ENCODE data around the gene LY86.

The LY86 gene

DNA sequence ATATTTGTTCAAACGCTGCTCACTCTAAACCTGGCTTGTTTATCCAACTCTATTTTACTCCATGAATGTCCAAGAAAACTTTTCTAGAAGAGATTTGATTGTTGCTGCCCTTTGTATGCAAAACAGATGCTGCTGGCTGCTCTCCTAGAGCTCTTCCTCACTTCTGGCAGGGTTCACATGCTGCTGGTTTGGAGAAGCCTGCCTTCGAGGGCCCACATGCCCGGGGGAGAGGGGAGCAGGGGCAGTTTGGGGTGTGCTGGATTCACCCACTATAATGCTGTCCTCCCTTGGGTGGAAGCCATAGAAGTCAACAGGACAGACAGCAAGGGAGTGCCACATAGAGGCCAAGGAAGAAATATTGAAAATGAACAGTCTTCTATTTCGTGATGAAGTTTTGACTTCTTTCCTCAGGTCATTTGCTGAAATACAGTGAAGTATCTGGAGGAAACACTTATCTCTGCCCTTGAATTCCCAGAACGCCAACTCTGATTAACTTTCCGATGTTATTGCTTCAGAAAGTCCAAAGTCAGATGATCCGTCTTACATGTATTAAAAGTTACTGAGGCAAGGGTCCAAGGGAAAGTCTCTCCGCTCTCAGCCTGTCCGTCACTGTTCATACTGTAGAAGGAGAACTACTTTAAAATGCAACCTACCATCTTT lies 32.4 kb downstream of the LY86 start:
- Histone ChIP-seq H3K79me2 (ENCODE audit: control insufficient read depth, low read length) (no peaks in the 10 kb centered on the region), H3K27me3 (ENCODE audit: control insufficient read depth, low read length) (no peaks in the 10 kb centered on the region), H3K4me3 (ENCODE audit: low read length) (no peak overlapping the region), H3K4me2 (ENCODE audit: low read length) (no peak overlapping the region), H3F3A (ENCODE audit: control insufficient read depth, insufficient read depth) (no peaks in the 10 kb centered on the region), H3K9me2 (replicated peaks; ENCODE audit: control insufficient read depth, low read length) (no peaks in the 10 kb centered on the region; the same call in 1 of the 2 replicates), H3K36me3 (ENCODE audit: control insufficient read depth, low read length) (peaks cover 20% of the 10 kb centered on the region), H3K4me1 (ENCODE audit: control insufficient read depth, low read length) (peaks cover 6% of the 10 kb centered on the region; the same call in 1 of the 2 replicates), H3K9me3 (ENCODE audit: control insufficient read depth, insufficient read depth, low read length) (no peaks in the 10 kb centered on the region), H3K27ac (ENCODE audit: low read depth, low read length) (no peak overlapping the region), H4K20me1 (ENCODE audit: control insufficient read depth, insufficient read depth, low read depth, low read length) (no peaks in the 10 kb centered on the region)
- TF ChIP-seq, protein P1, sequence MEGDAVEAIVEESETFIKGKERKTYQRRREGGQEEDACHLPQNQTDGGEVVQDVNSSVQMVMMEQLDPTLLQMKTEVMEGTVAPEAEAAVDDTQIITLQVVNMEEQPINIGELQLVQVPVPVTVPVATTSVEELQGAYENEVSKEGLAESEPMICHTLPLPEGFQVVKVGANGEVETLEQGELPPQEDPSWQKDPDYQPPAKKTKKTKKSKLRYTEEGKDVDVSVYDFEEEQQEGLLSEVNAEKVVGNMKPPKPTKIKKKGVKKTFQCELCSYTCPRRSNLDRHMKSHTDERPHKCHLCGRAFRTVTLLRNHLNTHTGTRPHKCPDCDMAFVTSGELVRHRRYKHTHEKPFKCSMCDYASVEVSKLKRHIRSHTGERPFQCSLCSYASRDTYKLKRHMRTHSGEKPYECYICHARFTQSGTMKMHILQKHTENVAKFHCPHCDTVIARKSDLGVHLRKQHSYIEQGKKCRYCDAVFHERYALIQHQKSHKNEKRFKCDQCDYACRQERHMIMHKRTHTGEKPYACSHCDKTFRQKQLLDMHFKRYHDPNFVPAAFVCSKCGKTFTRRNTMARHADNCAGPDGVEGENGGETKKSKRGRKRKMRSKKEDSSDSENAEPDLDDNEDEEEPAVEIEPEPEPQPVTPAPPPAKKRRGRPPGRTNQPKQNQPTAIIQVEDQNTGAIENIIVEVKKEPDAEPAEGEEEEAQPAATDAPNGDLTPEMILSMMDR (IDR thresholded peaks at IDR 0.05; ENCODE audit: low read depth, low read length, poor library complexity, severe bottlenecking), result no peak
- TF ChIP-seq EZH2phosphoT487 (IDR thresholded peaks at IDR 0.05; ENCODE audit: borderline replicate concordance, low read length), result no peak

DNA sequence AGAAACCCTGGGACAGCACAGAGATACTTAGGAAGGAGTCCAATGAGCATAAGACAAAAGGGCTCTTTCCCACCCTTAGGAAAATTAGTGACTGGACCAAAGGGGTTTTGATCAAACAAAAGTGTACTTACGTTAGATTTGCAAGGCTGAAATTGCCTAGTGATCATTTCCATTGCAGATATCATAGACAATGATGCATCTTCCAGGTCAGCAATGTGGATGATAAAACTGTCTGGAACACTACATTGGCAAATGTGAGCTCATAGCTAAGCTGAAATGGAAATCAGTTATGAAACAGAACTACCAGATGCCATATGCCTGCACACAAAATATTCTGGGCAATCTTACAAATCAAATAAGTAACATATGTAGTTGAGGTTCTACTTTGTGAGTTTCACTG lies 34.0 kb downstream of the LY86 start:
- Histone ChIP-seq H4K20me1 (ENCODE audit: control insufficient read depth, insufficient read depth, low read depth, low read length) (no peaks in the 10 kb centered on the region), H3K9me3 (ENCODE audit: control insufficient read depth, insufficient read depth, low read length) (no peaks in the 10 kb centered on the region), H3K36me3 (ENCODE audit: control insufficient read depth, low read length) (peaks cover 35% of the 10 kb centered on the region), H3K79me2 (ENCODE audit: control insufficient read depth, low read length) (no peaks in the 10 kb centered on the region), H3K27me3 (ENCODE audit: control insufficient read depth, low read length) (no peaks in the 10 kb centered on the region), H3F3A (ENCODE audit: control insufficient read depth, insufficient read depth) (no peaks in the 10 kb centered on the region), H3K27ac (ENCODE audit: low read depth, low read length) (no peak overlapping the region), H3K4me3 (ENCODE audit: low read length) (no peak overlapping the region), H3K4me1 (ENCODE audit: control insufficient read depth, low read length) (peaks cover 6% of the 10 kb centered on the region; the same call in 1 of the 2 replicates), H3K4me2 (ENCODE audit: low read length) (no peak overlapping the region), H3K9me2 (replicated peaks; ENCODE audit: control insufficient read depth, low read length) (no peaks in the 10 kb centered on the region; the same call in 1 of the 2 replicates)
- TF ChIP-seq, protein P1 (IDR thresholded peaks at IDR 0.05; ENCODE audit: low read depth, low read length, poor library complexity, severe bottlenecking), result no peak
- TF ChIP-seq EZH2phosphoT487 (IDR thresholded peaks at IDR 0.05; ENCODE audit: borderline replicate concordance, low read length), result no peak

DNA sequence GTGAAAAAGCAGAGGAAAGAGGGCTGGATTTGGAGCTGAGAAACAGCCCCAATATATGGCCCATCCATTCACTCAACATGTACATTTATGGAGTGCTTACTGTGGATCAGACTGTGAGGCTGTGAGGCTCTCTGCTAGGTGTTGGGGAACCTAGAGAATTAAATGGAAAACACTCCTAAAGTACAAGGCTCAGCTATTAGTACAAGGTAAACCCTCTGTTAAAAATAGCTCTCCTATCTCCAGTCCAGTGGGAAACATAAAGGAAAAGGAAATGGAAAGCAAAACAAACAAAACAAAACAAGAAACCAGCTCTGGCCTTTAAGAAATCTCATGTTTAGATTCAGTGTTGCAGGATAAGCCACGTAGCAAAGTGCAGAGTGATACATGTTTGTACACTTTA lies 35.0 kb downstream of the LY86 start:
- Histone ChIP-seq H4K20me1 (ENCODE audit: control insufficient read depth, insufficient read depth, low read depth, low read length) (no peaks in the 10 kb centered on the region), H3K4me2 (ENCODE audit: low read length) (no peak overlapping the region), H3K4me3 (ENCODE audit: low read length) (no peak overlapping the region), H3K27me3 (ENCODE audit: control insufficient read depth, low read length) (no peaks in the 10 kb centered on the region), H3F3A (ENCODE audit: control insufficient read depth, insufficient read depth) (no peaks in the 10 kb centered on the region), H3K79me2 (ENCODE audit: control insufficient read depth, low read length) (no peaks in the 10 kb centered on the region), H3K9me2 (replicated peaks; ENCODE audit: control insufficient read depth, low read length) (no peaks in the 10 kb centered on the region; the same call in 1 of the 2 replicates), H3K27ac (ENCODE audit: low read depth, low read length) (no peak overlapping the region), H3K4me1 (ENCODE audit: control insufficient read depth, low read length) (peaks cover 6% of the 10 kb centered on the region; the same call in 1 of the 2 replicates), H3K9me3 (ENCODE audit: control insufficient read depth, insufficient read depth, low read length) (no peaks in the 10 kb centered on the region), H3K36me3 (ENCODE audit: control insufficient read depth, low read length) (peaks cover 37% of the 10 kb centered on the region)
- TF ChIP-seq, protein P1 (IDR thresholded peaks at IDR 0.05; ENCODE audit: low read depth, low read length, poor library complexity, severe bottlenecking), result no peak
- TF ChIP-seq EZH2phosphoT487 (IDR thresholded peaks at IDR 0.05; ENCODE audit: borderline replicate concordance, low read length), result no peak

All from DOHH2 (cell line).